Osteoblast (primary cell): ENCODE results near the gene PRKCA. TPM values are rescaled to one million over a fixed set of nuclear protein-coding genes. Genes with fewer than 3 reads are reported as not detected.
A peak's percentile ranks its signal among the peaks of the same experiment; 100 is the strongest.
"Not testable (repeated sequence)": the region's sequence is repeated elsewhere in the genome, so short reads cannot be mapped to it uniquely, and the experiment has no call there.

Source experiments
- DNase-seq: peaks from one replicate; pipeline ENCODE4 v3.0.0; 2011; ENCODE audit warnings: low spot score, mixed read lengths; ENCODE audit not compliant: insufficient read length; ENCODE audit errors: missing footprints
- H2AFZ ChIP-seq: 2 replicates; pipeline ENCODE4 v1.6.0; 2011; ENCODE audit warnings: mild to moderate bottlenecking, low read length
- H3K27ac ChIP-seq: 2 replicates; pipeline ENCODE4 v1.5.1; 2011; ENCODE audit warnings: mild to moderate bottlenecking, low read depth, low read length, moderate library complexity
- H3K27me3 ChIP-seq: 2 replicates; pipeline ENCODE4 v1.6.0; 2012; ENCODE audit warnings: mild to moderate bottlenecking, control low read depth, inconsistent platforms, low read length, moderate library complexity; ENCODE audit not compliant: insufficient read depth
- H3K36me3 ChIP-seq: 2 replicates; pipeline ENCODE4 v1.5.1; 2011; ENCODE audit warnings: mild to moderate bottlenecking, low read length, control low read depth, moderate library complexity; ENCODE audit not compliant: insufficient read depth
- H3K4me1 ChIP-seq: 2 replicates; pipeline ENCODE4 v1.5.1; 2011; ENCODE audit warnings: mild to moderate bottlenecking, low read length, control low read depth, moderate library complexity; ENCODE audit not compliant: insufficient read depth
- H3K4me2 ChIP-seq: 2 replicates; pipeline ENCODE4 v1.6.0; 2011; ENCODE audit warnings: mild to moderate bottlenecking, low read length; ENCODE audit not compliant: insufficient read depth
- H3K4me3 ChIP-seq: fragments of 200-600 bp; sonication (generic); 3 replicates; pipeline ENCODE4 v1.5.1; 2012; ENCODE audit warnings: mild to moderate bottlenecking, low read length, inconsistent platforms; ENCODE audit not compliant: insufficient read depth
- H3K79me2 ChIP-seq: 2 replicates; pipeline ENCODE4 v1.6.0; 2012; ENCODE audit warnings: mild to moderate bottlenecking, low read length, control low read depth, inconsistent platforms; ENCODE audit not compliant: insufficient read depth
- H3K9me3 ChIP-seq: 2 replicates; pipeline ENCODE4 v1.5.1; 2011; ENCODE audit warnings: low read depth, low read length, control low read depth
- H4K20me1 ChIP-seq: 2 replicates; pipeline ENCODE4 v1.6.0; 2012; ENCODE audit warnings: mild to moderate bottlenecking, low read length, control low read depth; ENCODE audit not compliant: insufficient read depth
- total RNA-seq: library from RNA; depleted of rRNA; stranded (reverse); fragments of >200 nt; gene quantifications from 2 replicates; pipeline ENCODE4 v1.2.3, GENCODE V29; 2012
- TF ChIP-seq, protein P1 (sequence below): IDR thresholded peaks from 2 replicates; pipeline ENCODE4 v1.5.1; 2011; ENCODE audit warnings: mild to moderate bottlenecking, low read depth, low read length, moderate library complexity; ENCODE audit errors: extremely low read depth

PRKCA gene
- total RNA-seq, 1 donor = 46.0 TPM

DNA sequence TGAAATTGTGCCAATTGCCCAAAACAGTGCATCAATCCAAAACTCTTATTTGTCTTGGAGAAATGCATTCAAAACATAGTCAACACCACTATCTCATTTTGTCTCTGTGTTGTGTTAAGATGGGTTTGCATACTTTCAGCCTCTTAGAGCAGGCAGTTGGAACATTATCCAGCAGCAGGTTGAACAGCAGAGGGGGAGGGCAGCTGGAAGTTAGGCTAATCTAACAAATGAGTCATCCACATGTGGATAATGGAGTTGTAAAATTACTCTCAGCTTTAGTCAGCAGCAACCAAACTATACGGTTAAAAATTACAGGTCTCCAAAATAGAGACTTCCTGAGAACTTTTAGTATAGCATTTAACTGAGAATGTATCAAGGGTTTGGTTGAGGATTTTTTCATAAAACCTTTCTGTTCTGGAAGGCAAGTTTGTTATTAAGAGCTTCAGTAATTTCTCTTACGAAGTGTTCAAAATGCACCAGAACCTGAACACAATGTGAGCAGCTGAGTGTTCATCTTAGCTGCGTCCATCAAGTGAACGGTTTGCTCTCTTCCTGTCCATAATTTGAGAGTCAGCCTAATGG is 46.3 kb downstream of the PRKCA start:
- H4K20me1 ChIP-seq = peaks cover 43% of the 10 kb centered on the region
- peak; percentile 71 for DNase-seq
- TF ChIP-seq, protein P1, sequence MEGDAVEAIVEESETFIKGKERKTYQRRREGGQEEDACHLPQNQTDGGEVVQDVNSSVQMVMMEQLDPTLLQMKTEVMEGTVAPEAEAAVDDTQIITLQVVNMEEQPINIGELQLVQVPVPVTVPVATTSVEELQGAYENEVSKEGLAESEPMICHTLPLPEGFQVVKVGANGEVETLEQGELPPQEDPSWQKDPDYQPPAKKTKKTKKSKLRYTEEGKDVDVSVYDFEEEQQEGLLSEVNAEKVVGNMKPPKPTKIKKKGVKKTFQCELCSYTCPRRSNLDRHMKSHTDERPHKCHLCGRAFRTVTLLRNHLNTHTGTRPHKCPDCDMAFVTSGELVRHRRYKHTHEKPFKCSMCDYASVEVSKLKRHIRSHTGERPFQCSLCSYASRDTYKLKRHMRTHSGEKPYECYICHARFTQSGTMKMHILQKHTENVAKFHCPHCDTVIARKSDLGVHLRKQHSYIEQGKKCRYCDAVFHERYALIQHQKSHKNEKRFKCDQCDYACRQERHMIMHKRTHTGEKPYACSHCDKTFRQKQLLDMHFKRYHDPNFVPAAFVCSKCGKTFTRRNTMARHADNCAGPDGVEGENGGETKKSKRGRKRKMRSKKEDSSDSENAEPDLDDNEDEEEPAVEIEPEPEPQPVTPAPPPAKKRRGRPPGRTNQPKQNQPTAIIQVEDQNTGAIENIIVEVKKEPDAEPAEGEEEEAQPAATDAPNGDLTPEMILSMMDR = no peak
- peaks cover 37% of the 10 kb centered on the region for H3K4me1 ChIP-seq
- no peaks in the 10 kb centered on the region for H3K36me3 ChIP-seq
- no peak overlapping the region for H3K4me3 ChIP-seq
- no peaks in the 10 kb centered on the region for H3K9me3 ChIP-seq
- H3K4me2 ChIP-seq = peak overlapping the region; percentile 41
- H2AFZ ChIP-seq = no peak overlapping the region
- H3K27me3 ChIP-seq = no peaks in the 10 kb centered on the region
- H3K79me2 ChIP-seq = peaks cover 89% of the 10 kb centered on the region
- peak overlapping the region; percentile 27 for H3K27ac ChIP-seq

DNA sequence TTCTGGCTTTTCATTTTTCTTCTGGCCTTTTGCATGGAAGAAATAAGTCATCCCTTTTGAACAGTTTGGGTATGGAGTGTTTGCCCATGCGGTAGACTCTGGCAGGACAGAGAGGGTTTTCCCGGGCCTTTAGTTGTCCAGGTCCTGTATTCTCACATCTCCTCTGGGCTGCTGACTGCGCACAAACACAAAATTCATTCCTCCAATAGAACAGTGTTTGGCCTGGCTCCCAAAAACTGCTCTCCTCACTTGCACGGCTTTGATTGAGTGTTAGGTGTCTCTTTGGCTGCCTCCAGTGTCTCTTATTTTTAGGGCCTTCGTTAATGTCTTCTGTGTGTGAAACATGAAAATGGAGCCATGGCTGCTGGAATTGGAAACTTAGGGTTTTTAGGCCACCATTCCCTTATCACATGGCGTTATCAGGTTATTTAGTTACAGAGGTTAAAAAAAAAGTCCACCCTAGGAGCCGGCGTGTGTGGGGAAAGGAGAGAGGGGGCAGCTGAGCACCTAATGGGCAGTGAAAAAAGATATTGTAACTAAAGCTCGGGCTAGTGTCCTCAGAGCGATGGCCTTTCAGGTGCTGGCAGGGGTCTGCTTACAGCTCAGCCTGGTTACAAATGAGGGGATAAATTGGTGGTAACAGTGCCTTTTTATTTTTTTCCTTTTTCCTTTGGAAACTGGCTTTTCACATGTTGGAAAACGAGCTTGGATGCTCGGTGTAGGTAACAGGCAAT is 47.3 kb downstream of the PRKCA start:
- H3K4me2 ChIP-seq = no peak overlapping the region

DNA sequence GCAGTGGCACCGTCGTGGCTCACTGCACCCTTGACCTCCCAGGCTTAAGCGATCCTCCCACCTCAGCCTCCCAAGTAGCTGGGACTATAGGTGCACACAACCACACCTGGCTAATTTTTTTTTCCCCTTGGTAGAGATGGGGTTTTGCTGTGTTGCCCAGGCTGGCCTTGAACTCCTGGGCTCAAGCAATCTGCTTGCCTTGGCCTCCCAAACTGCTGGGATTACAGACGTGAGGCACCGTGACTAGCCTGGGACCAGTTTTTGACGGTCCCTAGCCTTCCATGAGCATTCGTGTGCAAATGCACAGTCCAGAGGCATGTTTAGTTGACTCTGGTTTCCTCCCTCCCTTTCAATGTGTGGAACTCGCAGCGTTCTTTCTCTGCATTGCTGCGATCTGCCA is 48.2 kb downstream of the PRKCA start:
- peaks cover 52% of the 10 kb centered on the region for H3K4me1 ChIP-seq
- H3K4me3 ChIP-seq, H3K27me3 ChIP-seq, H3K9me3 ChIP-seq, H3K4me2 ChIP-seq, H2AFZ ChIP-seq, H3K27ac ChIP-seq, H3K36me3 ChIP-seq, DNase-seq: not testable (repeated sequence)
- H3K79me2 ChIP-seq = peaks cover 78% of the 10 kb centered on the region
- peaks cover 61% of the 10 kb centered on the region for H4K20me1 ChIP-seq

More for the DNA sequence above, 47.3 kb downstream of the PRKCA start:
- H3K27ac ChIP-seq = no peak overlapping the region
- H3K36me3 ChIP-seq = no peaks in the 10 kb centered on the region
- no peak for DNase-seq
- H4K20me1 ChIP-seq = peaks cover 54% of the 10 kb centered on the region
- no peak overlapping the region for H2AFZ ChIP-seq
- no peaks in the 10 kb centered on the region for H3K9me3 ChIP-seq
- H3K4me3 ChIP-seq = no peak overlapping the region
- no peaks in the 10 kb centered on the region for H3K27me3 ChIP-seq
- peaks cover 48% of the 10 kb centered on the region for H3K4me1 ChIP-seq
- peaks cover 83% of the 10 kb centered on the region for H3K79me2 ChIP-seq
- TF ChIP-seq, protein P1 = no peak

DNA sequence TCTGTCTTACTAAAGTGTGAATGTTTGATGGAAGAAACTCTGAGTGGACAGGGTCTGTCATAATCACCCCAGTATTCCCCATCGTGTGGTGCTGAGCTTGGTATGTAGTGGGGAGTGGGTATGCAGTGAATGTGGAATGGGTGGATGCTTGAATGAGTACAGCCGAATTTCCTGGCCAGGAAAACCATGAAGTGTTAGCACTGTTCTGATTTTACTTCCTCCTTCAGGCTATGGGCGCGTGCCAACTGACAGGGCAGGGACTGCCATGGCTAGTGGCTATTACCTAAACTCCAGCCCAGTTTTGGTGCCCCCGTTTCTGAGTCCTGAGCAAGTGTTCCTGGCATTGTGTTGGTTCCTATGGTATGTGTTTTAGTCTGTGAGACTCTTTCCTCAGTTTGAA is 48.6 kb downstream of the PRKCA start:
- Histone ChIP-seq H3K27ac (no peak overlapping the region), H3K79me2 (peaks cover 74% of the 10 kb centered on the region), H3K9me3 (no peaks in the 10 kb centered on the region), H3K4me1 (peaks cover 54% of the 10 kb centered on the region), H2AFZ (no peak overlapping the region), H4K20me1 (peaks cover 61% of the 10 kb centered on the region), H3K4me3 (no peak overlapping the region), H3K27me3 (no peaks in the 10 kb centered on the region), H3K4me2 (no peak overlapping the region), H3K36me3 (no peaks in the 10 kb centered on the region)
- TF ChIP-seq, protein P1 = no peak
- DNase-seq = no peak
